Skeletal muscle satellite cell (primary cell): Measurements from ENCODE around the gene CFP.

Experiments
- H3K27me3 ChIP-seq: 2 replicates; pipeline ENCODE4 v1.7.0; 2013; ENCODE audit warnings: low read length; ENCODE audit not compliant: control insufficient read depth, insufficient read depth
- H3K36me3 ChIP-seq: 2 replicates; pipeline ENCODE4 v1.7.0; 2013; ENCODE audit warnings: mild to moderate bottlenecking, control low read depth, low read length; ENCODE audit not compliant: insufficient read depth
- H3K4me1 ChIP-seq: 2 replicates; pipeline ENCODE4 v1.7.0; 2013; ENCODE audit warnings: low read length; ENCODE audit not compliant: control insufficient read depth, insufficient read depth
- H3K4me2 ChIP-seq: 2 replicates; pipeline ENCODE4 v1.7.0; 2013; ENCODE audit warnings: mild to moderate bottlenecking, low read length
- H3K4me3 ChIP-seq: 2 replicates; pipeline ENCODE4 v1.7.0; 2013; ENCODE audit warnings: low read length
- H3K9ac ChIP-seq: 2 replicates; pipeline ENCODE4 v1.7.0; 2013; ENCODE audit warnings: mild to moderate bottlenecking, low read depth, low read length, moderate library complexity
- H3K9me3 ChIP-seq: replicated peaks from 2 replicates; pipeline ENCODE4 v1.7.0; 2013; ENCODE audit warnings: mild to moderate bottlenecking, control low read depth, low read length

The CFP gene

GRCh38 chrX:47634871-47635575 is 5.3 kb upstream of the CFP start:
- Histone ChIP-seq H3K4me1 (no peaks in the 10 kb centered on the region), H3K9me3 (no peaks in the 10 kb centered on the region), H3K27me3 (no peaks in the 10 kb centered on the region), H3K4me3 (no peak overlapping the region), H3K36me3 (peaks cover 22% of the 10 kb centered on the region), H3K4me2 (no peak overlapping the region), H3K9ac (no peak overlapping the region)

- no peak overlapping the region for H3K4me2 ChIP-seq
- no peak overlapping the region for H3K9ac ChIP-seq
- H3K9me3 ChIP-seq = no peaks in the 10 kb centered on the region
- H3K27me3 ChIP-seq = no peaks in the 10 kb centered on the region
- H3K4me1 ChIP-seq = no peaks in the 10 kb centered on the region
- peaks cover 19% of the 10 kb centered on the region for H3K36me3 ChIP-seq
- H3K4me3 ChIP-seq = no peak overlapping the region
These were observed 4.2 kb upstream of the CFP start for GRCh38 chrX:47633689-47634590.

GRCh38 chrX:47632666-47633065 is 2.9 kb upstream of the CFP start:
- no peak overlapping the region for H3K4me3 ChIP-seq
- H3K4me1 ChIP-seq = no peaks in the 10 kb centered on the region
- H3K9me3 ChIP-seq = no peaks in the 10 kb centered on the region
- H3K9ac ChIP-seq = no peak overlapping the region
- no peaks in the 10 kb centered on the region for H3K27me3 ChIP-seq
- peaks cover 15% of the 10 kb centered on the region for H3K36me3 ChIP-seq
- no peak overlapping the region for H3K4me2 ChIP-seq

- H3K4me1 ChIP-seq = no peaks in the 10 kb centered on the region
- no peak overlapping the region for H3K4me3 ChIP-seq
- H3K36me3 ChIP-seq = peaks cover 12% of the 10 kb centered on the region
- no peaks in the 10 kb centered on the region for H3K27me3 ChIP-seq
- no peak overlapping the region for H3K9ac ChIP-seq
- no peaks in the 10 kb centered on the region for H3K9me3 ChIP-seq
- H3K4me2 ChIP-seq = no peak overlapping the region
These were observed 1.9 kb upstream of the CFP start for GRCh38 chrX:47631676-47632075.

- no peaks in the 10 kb centered on the region for H3K36me3 ChIP-seq
- H3K27me3 ChIP-seq = no peaks in the 10 kb centered on the region
- no peaks in the 10 kb centered on the region for H3K4me1 ChIP-seq
- no peak overlapping the region for H3K4me3 ChIP-seq
- H3K9ac ChIP-seq = no peak overlapping the region
- no peak overlapping the region for H3K4me2 ChIP-seq
- no peaks in the 10 kb centered on the region for H3K9me3 ChIP-seq
These were observed 748 bp downstream of the CFP start for GRCh38 chrX:47628982-47629381.

- Histone ChIP-seq H3K9me3 (no peaks in the 10 kb centered on the region), H3K4me2 (no peak overlapping the region), H3K4me3 (no peak overlapping the region), H3K27me3 (no peaks in the 10 kb centered on the region), H3K4me1 (no peaks in the 10 kb centered on the region), H3K9ac (no peak overlapping the region), H3K36me3 (no peaks in the 10 kb centered on the region)
These were observed 4.4 kb downstream of the CFP start for GRCh38 chrX:47625365-47625764.

- no peak overlapping the region for H3K9ac ChIP-seq
These were observed 6.1 kb downstream of the CFP start for GRCh38 chrX:47623540-47624027.

GRCh38 chrX:47621851-47622250 is 7.9 kb downstream of the CFP start:
- Histone ChIP-seq H3K9ac (no peak overlapping the region), H3K27me3 (peaks cover 7% of the 10 kb centered on the region), H3K4me1 (no peaks in the 10 kb centered on the region), H3K9me3 (no peaks in the 10 kb centered on the region), H3K36me3 (no peaks in the 10 kb centered on the region), H3K4me3 (no peak overlapping the region), H3K4me2 (no peak overlapping the region)

More at GRCh38 chrX:47623540-47624027, 6.1 kb downstream of the CFP start:
- Histone ChIP-seq H3K9me3 (no peaks in the 10 kb centered on the region), H3K4me3 (peak overlapping the region; percentile 63), H3K4me1 (no peaks in the 10 kb centered on the region), H3K27me3 (no peaks in the 10 kb centered on the region), H3K36me3 (no peaks in the 10 kb centered on the region), H3K4me2 (peak overlapping the region; percentile 73)

GRCh38 chrX:47620303-47620685 is 9.4 kb downstream of the CFP start:
- Histone ChIP-seq H3K27me3 (peaks cover 7% of the 10 kb centered on the region), H3K4me2 (peak overlapping the region; percentile 33), H3K4me1 (no peaks in the 10 kb centered on the region), H3K9me3 (no peaks in the 10 kb centered on the region), H3K9ac (no peak overlapping the region), H3K4me3 (no peak overlapping the region), H3K36me3 (no peaks in the 10 kb centered on the region)

- Histone ChIP-seq H3K4me2 (peak within 1 kb of the TSS; percentile 80), H3K4me3 (peak within 1 kb of the TSS; percentile 60), H3K36me3 (no peaks in the 10 kb centered on the region), H3K9ac (no peak within 1 kb of the TSS), H3K9me3 (no peaks in the 10 kb centered on the region), H3K4me1 (no peaks in the 10 kb centered on the region), H3K27me3 (peaks cover 7% of the 10 kb centered on the region)
These were observed 10.0 kb downstream of the CFP start, which contains the start of gene SYN1 for GRCh38 chrX:47619486-47620302. SYN1 (minus strand) TSS chrX:47619857; CDS start chrX:47619728, 129 bp downstream.

- H3K4me3 ChIP-seq = no peak overlapping the region
- no peaks in the 10 kb centered on the region for H3K9me3 ChIP-seq
These were observed 10.7 kb downstream of the CFP start for GRCh38 chrX:47618923-47619485.

More at GRCh38 chrX:47618923-47619485, 10.7 kb downstream of the CFP start:
- no peak overlapping the region for H3K9ac ChIP-seq
- no peaks in the 10 kb centered on the region for H3K4me1 ChIP-seq
- peaks cover 11% of the 10 kb centered on the region for H3K27me3 ChIP-seq
- no peaks in the 10 kb centered on the region for H3K36me3 ChIP-seq
- H3K4me2 ChIP-seq = peak overlapping the region; percentile 80
